Tibial artery (tissue), 4 donors: ENCODE results near the gene CSF3R.
A peak's percentile ranks its signal among the peaks of the same experiment; 100 is the strongest.

ENCODE experiments used
- DNase-seq, 2 donors: peaks; one replicate each; pipeline ENCODE4 v3.0.0-alpha.2; 2019
- H3K27ac ChIP-seq, 2 donors: fragments of 200-600 bp; sonication (generic) in 1 of 2; 1 replicate in 1 of 2; 2 replicates in 1 of 2; pipeline ENCODE4 v1.5.1; 2018 to 2019; ENCODE audit warnings: mild to moderate bottlenecking in 1 of 2
- H3K27me3 ChIP-seq, 2 donors: fragments of 200-600 bp; sonication (generic) in 1 of 2; one replicate each; pipeline versions ENCODE4 v1.5.1 to v1.6.0; 2016 to 2019
- H3K36me3 ChIP-seq, 3 donors: fragments of 200-600 bp; sonication (generic) in 2 of 3; one replicate each; pipeline ENCODE4 v1.5.1; 2016 to 2019; ENCODE audit warnings: mild to moderate bottlenecking in 2 of 3
- H3K4me1 ChIP-seq, 4 donors: fragments of 200-600 bp; sonication (generic) in 2 of 4; 1 replicate in 3 of 4; 2 replicates in 1 of 4; pipeline ENCODE4 v1.5.1; 2016 to 2019
- H3K4me3 ChIP-seq, 2 donors: fragments of 200-600 bp; sonication (generic) in 1 of 2; 1 replicate in 1 of 2; 2 replicates in 1 of 2; pipeline ENCODE4 v1.5.1; 2018 to 2019; ENCODE audit warnings: mild to moderate bottlenecking in 2 of 2
- H3K9me3 ChIP-seq, 3 donors: fragments of 200-600 bp; sonication (generic) in 1 of 3; one replicate each; pipeline ENCODE4 v1.5.1; 2016 to 2019
- CTCF ChIP-seq, 2 experiments: fragments of 200-600 bp in 1 of 2; fragments of 450-650 bp in 1 of 2; IDR thresholded peaks; one replicate each; pipeline ENCODE4 v1.5.1; 2017 to 2019; ENCODE audit warnings: antibody characterized with exemption in 2 of 2, mild to moderate bottlenecking in 1 of 2, moderate library complexity in 1 of 2
- intact Hi-C: fragments of 100-400 bp; cut with DNase I; formaldehyde crosslinking; loops from one replicate; pipeline ENCODE4 v1.15.0; 2023; ENCODE audit warnings: low total_unique reads

The CSF3R gene

GRCh38 chr1:36516372-36517010, 33.8 kb upstream of the CSF3R start:
- Histone ChIP-seq H3K9me3 (no peaks in the 10 kb centered on the region), H3K4me1 (no peaks in the 10 kb centered on the region), H3K27ac (no peak overlapping the region), H3K4me3 (no peak overlapping the region), H3K36me3 (no peaks in the 10 kb centered on the region), H3K27me3 (peaks cover 0 to 43% of the 10 kb centered on the region in 2 donors)
- peak; percentile 25 to 62 for DNase-seq
- TF ChIP-seq CTCF (IDR thresholded peaks at IDR 0.05): peak; percentile 48 to 51
- intact Hi-C loops: loop anchor here (5.0 kb wide), 1 partner anchor 1744 kb away; no protein-coding TSS in a partner anchor

GRCh38 chr1:36515315-36516138, 32.8 kb upstream of the CSF3R start:
- no peak for TF ChIP-seq CTCF (IDR thresholded peaks at IDR 0.05)
- Histone ChIP-seq H3K4me1 (no peaks in the 10 kb centered on the region), H3K9me3 (no peaks in the 10 kb centered on the region), H3K4me3 (no peak overlapping the region), H3K36me3 (no peaks in the 10 kb centered on the region), H3K27me3 (peaks cover 0 to 44% of the 10 kb centered on the region in 2 donors), H3K27ac (no peak overlapping the region)
- no peak for DNase-seq
- intact Hi-C loops: loop anchor here (5.0 kb wide), 1 partner anchor 1743 kb away; no protein-coding TSS in a partner anchor

- Histone ChIP-seq H3K4me3 (no peak overlapping the region), H3K36me3 (no peaks in the 10 kb centered on the region), H3K27ac (no peak overlapping the region), H3K27me3 (peaks cover 0 to 54% of the 10 kb centered on the region in 2 donors), H3K4me1 (no peaks in the 10 kb centered on the region), H3K9me3 (no peaks in the 10 kb centered on the region)
- DNase-seq: no peak
- no peak for TF ChIP-seq CTCF (IDR thresholded peaks at IDR 0.05)
- intact Hi-C loops: no loop called here
These were observed 31.8 kb upstream of the CSF3R start for GRCh38 chr1:36514501-36514900.

- no peaks in the 10 kb centered on the region for H3K36me3 ChIP-seq
- no peak for TF ChIP-seq CTCF (IDR thresholded peaks at IDR 0.05)
- H3K9me3 ChIP-seq: no peaks in the 10 kb centered on the region
- no peaks in the 10 kb centered on the region for H3K4me1 ChIP-seq
- peaks cover 0 to 58% of the 10 kb centered on the region in 2 donors for H3K27me3 ChIP-seq
- H3K27ac ChIP-seq: no peak overlapping the region
- intact Hi-C loops: no loop called here
- H3K4me3 ChIP-seq: no peak overlapping the region
- DNase-seq: no peak
These were observed 31.2 kb upstream of the CSF3R start for GRCh38 chr1:36513676-36514473.

- Histone ChIP-seq H3K4me3 (no peak overlapping the region), H3K27me3 (peaks cover 0 to 63% of the 10 kb centered on the region in 2 donors), H3K4me1 (no peaks in the 10 kb centered on the region), H3K36me3 (no peaks in the 10 kb centered on the region), H3K9me3 (no peaks in the 10 kb centered on the region), H3K27ac (no peak overlapping the region)
- no peak for DNase-seq
- no peak for TF ChIP-seq CTCF (IDR thresholded peaks at IDR 0.05)
- intact Hi-C loops: no loop called here
These were observed 30.1 kb upstream of the CSF3R start for GRCh38 chr1:36512842-36513241.
